Measurements from ENCODE around the gene FABP6.
"Not testable (repeated sequence)": the region's sequence is repeated elsewhere in the genome, so short reads cannot be mapped to it uniquely, and the experiment has no call there.

FABP6 gene

GRCh38 chr5:160240350-160240749 is 11.0 kb downstream of the FABP6 start:
- Mint-ChIP-seq H3K27ac (no peak overlapping the region), H3K9me3 (no peaks in the 10 kb centered on the region), H3K27me3 (no peaks in the 10 kb centered on the region), H3K4me3 (no peak overlapping the region), H3K36me3 (ENCODE audit: low read depth) (no peaks in the 10 kb centered on the region), H3K4me1 (ENCODE audit: low read depth) (no peaks in the 10 kb centered on the region)
- no peak for DNase-seq

- Mint-ChIP-seq H3K4me3 (no peak overlapping the region), H3K36me3 (ENCODE audit: low read depth) (no peaks in the 10 kb centered on the region), H3K27me3 (no peaks in the 10 kb centered on the region), H3K9me3 (no peaks in the 10 kb centered on the region), H3K4me1 (ENCODE audit: low read depth) (no peaks in the 10 kb centered on the region), H3K27ac (no peak overlapping the region)
- DNase-seq, result no peak
These were observed 12.8 kb downstream of the FABP6 start for GRCh38 chr5:160242145-160242544.

GRCh38 chr5:160245506-160246086 is 16.3 kb downstream of the FABP6 start:
- Mint-ChIP-seq H3K27me3 (no peaks in the 10 kb centered on the region), H3K27ac (no peak overlapping the region), H3K36me3 (ENCODE audit: low read depth) (no peaks in the 10 kb centered on the region), H3K4me1 (ENCODE audit: low read depth) (no peaks in the 10 kb centered on the region), H3K4me3 (no peak overlapping the region), H3K9me3 (no peaks in the 10 kb centered on the region)
- DNase-seq, result no peak

- not testable (repeated sequence) for H3K27me3 Mint-ChIP-seq; H3K36me3 Mint-ChIP-seq (ENCODE audit: low read depth); H3K9me3 Mint-ChIP-seq; H3K4me3 Mint-ChIP-seq; DNase-seq; H3K27ac Mint-ChIP-seq; H3K4me1 Mint-ChIP-seq (ENCODE audit: low read depth)
These were observed 20.3 kb downstream of the FABP6 start for GRCh38 chr5:160249570-160249969.

GRCh38 chr5:160250226-160250625 is 20.9 kb downstream of the FABP6 start:
- Mint-ChIP-seq H3K9me3 (no peaks in the 10 kb centered on the region), H3K36me3 (ENCODE audit: low read depth) (no peaks in the 10 kb centered on the region), H3K4me1 (ENCODE audit: low read depth) (no peaks in the 10 kb centered on the region), H3K27ac (no peak overlapping the region), H3K27me3 (peaks cover 4% of the 10 kb centered on the region), H3K4me3 (no peak overlapping the region)
- DNase-seq, result no peak

- H3K27ac Mint-ChIP-seq, result no peak overlapping the region
- DNase-seq, result no peak
- H3K27me3 Mint-ChIP-seq, result peaks cover 4% of the 10 kb centered on the region
- no peak overlapping the region for H3K4me3 Mint-ChIP-seq
- H3K36me3 Mint-ChIP-seq (ENCODE audit: low read depth), result no peaks in the 10 kb centered on the region
- no peaks in the 10 kb centered on the region for H3K4me1 Mint-ChIP-seq (ENCODE audit: low read depth)
- no peaks in the 10 kb centered on the region for H3K9me3 Mint-ChIP-seq
These were observed 21.5 kb downstream of the FABP6 start for GRCh38 chr5:160250826-160251225.

- H3K36me3 Mint-ChIP-seq (ENCODE audit: low read depth), result no peaks in the 10 kb centered on the region
- no peak overlapping the region for H3K4me3 Mint-ChIP-seq
- no peaks in the 10 kb centered on the region for H3K4me1 Mint-ChIP-seq (ENCODE audit: low read depth)
- peaks cover 4% of the 10 kb centered on the region for H3K27me3 Mint-ChIP-seq
- no peaks in the 10 kb centered on the region for H3K9me3 Mint-ChIP-seq
- DNase-seq, result no peak
- no peak overlapping the region for H3K27ac Mint-ChIP-seq
These were observed 22.3 kb downstream of the FABP6 start for GRCh38 chr5:160251406-160252155.

- Mint-ChIP-seq H3K4me3 (no peak overlapping the region), H3K4me1 (ENCODE audit: low read depth) (no peaks in the 10 kb centered on the region), H3K27ac (no peak overlapping the region), H3K27me3 (peaks cover 4% of the 10 kb centered on the region), H3K9me3 (no peaks in the 10 kb centered on the region), H3K36me3 (ENCODE audit: low read depth) (no peaks in the 10 kb centered on the region)
- DNase-seq, result no peak
These were observed 23.6 kb downstream of the FABP6 start for GRCh38 chr5:160252916-160253315.

- H3K4me1 Mint-ChIP-seq (ENCODE audit: low read depth), result no peaks in the 10 kb centered on the region
- H3K4me3 Mint-ChIP-seq, result no peak overlapping the region
- no peaks in the 10 kb centered on the region for H3K9me3 Mint-ChIP-seq
- H3K36me3 Mint-ChIP-seq (ENCODE audit: low read depth), result no peaks in the 10 kb centered on the region
- peaks cover 4% of the 10 kb centered on the region for H3K27me3 Mint-ChIP-seq
- DNase-seq, result no peak
- H3K27ac Mint-ChIP-seq, result no peak overlapping the region
These were observed 24.1 kb downstream of the FABP6 start for GRCh38 chr5:160253441-160253840.

- Mint-ChIP-seq H3K9me3 (no peaks in the 10 kb centered on the region), H3K4me1 (ENCODE audit: low read depth) (no peaks in the 10 kb centered on the region), H3K36me3 (ENCODE audit: low read depth) (no peaks in the 10 kb centered on the region), H3K27ac (no peak overlapping the region), H3K4me3 (no peak overlapping the region), H3K27me3 (peaks cover 4% of the 10 kb centered on the region)
- no peak for DNase-seq
These were observed 25.4 kb downstream of the FABP6 start for GRCh38 chr5:160254706-160255105.

- DNase-seq, result no peak
- Mint-ChIP-seq H3K27ac (no peak overlapping the region), H3K36me3 (ENCODE audit: low read depth) (no peaks in the 10 kb centered on the region), H3K4me3 (no peak overlapping the region), H3K27me3 (peaks cover 14% of the 10 kb centered on the region), H3K9me3 (no peaks in the 10 kb centered on the region), H3K4me1 (ENCODE audit: low read depth) (peaks cover 4% of the 10 kb centered on the region)
These were observed 30.0 kb downstream of the FABP6 start for GRCh38 chr5:160259341-160259740.

GRCh38 chr5:160260006-160260775 is 30.9 kb downstream of the FABP6 start:
- Mint-ChIP-seq H3K9me3 (no peaks in the 10 kb centered on the region), H3K27ac (no peak overlapping the region), H3K27me3 (peaks cover 14% of the 10 kb centered on the region), H3K4me3 (no peak overlapping the region), H3K36me3 (ENCODE audit: low read depth) (no peaks in the 10 kb centered on the region), H3K4me1 (ENCODE audit: low read depth) (peaks cover 4% of the 10 kb centered on the region)
- no peak for DNase-seq

GRCh38 chr5:160260881-160261815 is 31.8 kb downstream of the FABP6 start:
- no peak for DNase-seq
- peaks cover 4% of the 10 kb centered on the region for H3K4me1 Mint-ChIP-seq (ENCODE audit: low read depth)
- H3K4me3 Mint-ChIP-seq, result no peak overlapping the region
- H3K9me3 Mint-ChIP-seq, result no peaks in the 10 kb centered on the region
- H3K27me3 Mint-ChIP-seq, result peaks cover 14% of the 10 kb centered on the region
- H3K27ac Mint-ChIP-seq, result no peak overlapping the region
- H3K36me3 Mint-ChIP-seq (ENCODE audit: low read depth), result no peaks in the 10 kb centered on the region
